ENCODE results near the gene MAP3K8. TPM values are rescaled to one million over a fixed set of nuclear protein-coding genes. Genes with fewer than 3 reads are reported as not detected.
"Not testable (repeated sequence)": the region's sequence is repeated elsewhere in the genome, so short reads cannot be mapped to it uniquely, and the experiment has no call there.

MAP3K8 gene
- total RNA-seq, 1 donor from 2014 or later: 15.8 TPM

GRCh38 chr10:30422151-30422695 is 11.8 kb upstream of the MAP3K8 start:
- peak overlapping the region; percentile 7 to 82 for H3K27ac ChIP-seq
- H3K4me1 ChIP-seq: peaks cover 8 to 26% of the 10 kb centered on the region in 2 donors
- no peak overlapping the region for H3K4me3 ChIP-seq
- H3K27me3 ChIP-seq: no peaks in the 10 kb centered on the region
- DNase-seq (ENCODE audit: low spot score in 2 of 2): no peak
- no peaks in the 10 kb centered on the region for H3K36me3 ChIP-seq
- intact Hi-C loops (cut with DNase I): no loop called here
- no peak for TF ChIP-seq CTCF (IDR thresholded peaks at IDR 0.05)
- no peaks in the 10 kb centered on the region for H3K9me3 ChIP-seq

- no peak for TF ChIP-seq CTCF (IDR thresholded peaks at IDR 0.05)
- Histone ChIP-seq H3K9me3 (no peaks in the 10 kb centered on the region), H3K4me1 (peaks cover 8 to 23% of the 10 kb centered on the region in 2 donors), H3K27me3 (no peaks in the 10 kb centered on the region), H3K4me3 (no peak overlapping the region), H3K27ac (peak overlapping the region; percentile 59 to 82), H3K36me3 (no peaks in the 10 kb centered on the region)
- intact Hi-C loops (cut with DNase I): no loop called here
- peak in 1 of 2 donors; percentile 81 for DNase-seq (ENCODE audit: low spot score in 2 of 2)
Measured at GRCh38 chr10:30422981-30423654, 10.9 kb upstream of the MAP3K8 start.

GRCh38 chr10:30423655-30424275 is 10.2 kb upstream of the MAP3K8 start:
- H3K36me3 ChIP-seq; DNase-seq (ENCODE audit: low spot score in 2 of 2); intact Hi-C loops (cut with DNase I); H3K9me3 ChIP-seq; H3K4me3 ChIP-seq; H3K27me3 ChIP-seq: not testable (repeated sequence)
- peaks cover 8 to 18% of the 10 kb centered on the region in 2 donors for H3K4me1 ChIP-seq
- peak overlapping the region; percentile 59 to 82 for H3K27ac ChIP-seq

GRCh38 chr10:30425336-30426075 is 8.5 kb upstream of the MAP3K8 start:
- Histone ChIP-seq H3K27me3 (no peaks in the 10 kb centered on the region), H3K4me3 (no peak overlapping the region), H3K36me3 (no peaks in the 10 kb centered on the region), H3K4me1 (peaks cover 8 to 13% of the 10 kb centered on the region in 2 donors), H3K27ac (no peak overlapping the region), H3K9me3 (no peaks in the 10 kb centered on the region)
- no peak for TF ChIP-seq CTCF (IDR thresholded peaks at IDR 0.05)
- no peak for DNase-seq (ENCODE audit: low spot score in 2 of 2)
- intact Hi-C loops (cut with DNase I): no loop called here

- no peak for DNase-seq (ENCODE audit: low spot score in 2 of 2)
- Histone ChIP-seq H3K27me3 (no peaks in the 10 kb centered on the region), H3K9me3 (no peaks in the 10 kb centered on the region), H3K36me3 (no peaks in the 10 kb centered on the region), H3K27ac (peak overlapping the region; percentile 44 to 99), H3K4me1 (peaks cover 0 to 4% of the 10 kb centered on the region in 2 donors), H3K4me3 (no peak overlapping the region)
- intact Hi-C loops (cut with DNase I): no loop called here
- TF ChIP-seq CTCF (IDR thresholded peaks at IDR 0.05): no peak
Measured at GRCh38 chr10:30430544-30431298, 3.3 kb upstream of the MAP3K8 start.

Data from ascending aorta (tissue), 2 donors.